Peyer's patch (tissue), 4 donors: ENCODE results near the gene MAP4K3.
"Not testable (repeated sequence)": the region's sequence is repeated elsewhere in the genome, so short reads cannot be mapped to it uniquely, and the experiment has no call there.

ENCODE experiments used
- CTCF ChIP-seq, 6 experiments: fragments of 450-650 bp in 4 of 6; fragments of 200-600 bp in 2 of 6; sonication (generic) in 1 of 6; IDR thresholded peaks; one replicate each; pipeline ENCODE4 v1.5.1; 2017 to 2019; ENCODE audit warnings: antibody characterized with exemption in 6 of 6, mild to moderate bottlenecking in 3 of 6, moderate library complexity in 1 of 6
- POLR2A ChIP-seq, 2 donors: fragments of 450-650 bp; IDR thresholded peaks; one replicate each; pipeline ENCODE4 v1.5.1; 2017; ENCODE audit warnings: antibody characterized with exemption in 2 of 2, mild to moderate bottlenecking in 2 of 2, moderate library complexity in 2 of 2

GRCh38 chr2:39244241-39244862 is 192.7 kb downstream of the MAP4K3 start:
- not testable (repeated sequence) for TF ChIP-seq CTCF, POLR2A (IDR thresholded peaks at IDR 0.05)
